Lower leg skin (tissue), 4 donors: ENCODE data around the gene PTPRN2. TPM values are rescaled to one million over a fixed set of nuclear protein-coding genes. Genes with fewer than 3 reads are reported as not detected.

ENCODE experiments used
- DNase-seq, 2 donors: peaks; one replicate each; pipeline ENCODE4 v3.0.0-alpha.2; 2019; ENCODE audit warnings: low spot score in 2 of 2
- H3K4me3 ChIP-seq: fragments of 200-600 bp; sonication (generic); 2 replicates; pipeline ENCODE4 v1.5.1; 2017; ENCODE audit warnings: mild to moderate bottlenecking, low read depth; ENCODE audit not compliant: poor library complexity, severe bottlenecking
- POLR2A ChIP-seq, 2 donors: fragments of 450-650 bp; IDR thresholded peaks; one replicate each; pipeline ENCODE4 v1.6.1; 2016 to 2017; ENCODE audit warnings: antibody characterized with exemption in 2 of 2, mild to moderate bottlenecking in 1 of 2, moderate library complexity in 1 of 2
- WGBS, 2 donors: methylation state at CpG; one replicate each; pipeline ENCODE4 v1.1.5; 2018; 5-methylcytosine and 5-hydroxymethylcytosine counted together
- intact Hi-C: fragments of 100-400 bp; cut with DNase I; formaldehyde crosslinking; loops from one replicate; pipeline ENCODE4 v1.15.0; 2023; ENCODE audit warnings: low total_unique reads
- total RNA-seq, 4 donors: library from RNA; depleted of rRNA; stranded (reverse); fragments of >200 nt; gene quantifications; one replicate each; pipeline ENCODE4 v1.1.0, GENCODE V29; 2016
- TF ChIP-seq, protein P1 (sequence below), 3 donors: fragments of 450-650 bp; IDR thresholded peaks; one replicate each; pipeline ENCODE4 v1.5.1; 2016; ENCODE audit warnings: antibody characterized with exemption in 3 of 3, mild to moderate bottlenecking in 3 of 3, moderate library complexity in 2 of 3

The PTPRN2 gene
- total RNA-seq, 4 donors from 2014 or later, result 0.11 to 1.6 (median 0.92) TPM

DNA sequence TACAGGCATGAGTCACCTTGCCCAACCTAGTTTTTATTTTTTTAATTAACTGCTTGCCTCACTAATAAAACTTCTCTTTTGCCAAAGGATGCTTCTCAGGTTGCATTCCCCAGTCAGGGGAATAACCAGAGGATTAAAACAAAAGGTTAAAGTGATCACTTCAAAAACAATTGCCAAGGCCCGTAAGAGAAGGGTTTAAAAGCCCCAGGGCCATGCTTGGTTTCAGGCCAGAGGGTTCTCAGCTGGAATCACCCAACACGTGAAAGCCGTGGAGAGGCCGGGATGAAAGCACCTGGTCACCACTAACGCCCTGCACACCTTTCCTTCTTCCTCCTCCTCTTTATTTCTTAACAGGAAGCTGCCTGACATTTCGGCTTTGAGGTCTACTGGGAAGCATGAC, 587.5 kb downstream of the PTPRN2 start:
- no peak for DNase-seq
- no peak for TF ChIP-seq POLR2A (IDR thresholded peaks at IDR 0.05)
- TF ChIP-seq, protein P1, sequence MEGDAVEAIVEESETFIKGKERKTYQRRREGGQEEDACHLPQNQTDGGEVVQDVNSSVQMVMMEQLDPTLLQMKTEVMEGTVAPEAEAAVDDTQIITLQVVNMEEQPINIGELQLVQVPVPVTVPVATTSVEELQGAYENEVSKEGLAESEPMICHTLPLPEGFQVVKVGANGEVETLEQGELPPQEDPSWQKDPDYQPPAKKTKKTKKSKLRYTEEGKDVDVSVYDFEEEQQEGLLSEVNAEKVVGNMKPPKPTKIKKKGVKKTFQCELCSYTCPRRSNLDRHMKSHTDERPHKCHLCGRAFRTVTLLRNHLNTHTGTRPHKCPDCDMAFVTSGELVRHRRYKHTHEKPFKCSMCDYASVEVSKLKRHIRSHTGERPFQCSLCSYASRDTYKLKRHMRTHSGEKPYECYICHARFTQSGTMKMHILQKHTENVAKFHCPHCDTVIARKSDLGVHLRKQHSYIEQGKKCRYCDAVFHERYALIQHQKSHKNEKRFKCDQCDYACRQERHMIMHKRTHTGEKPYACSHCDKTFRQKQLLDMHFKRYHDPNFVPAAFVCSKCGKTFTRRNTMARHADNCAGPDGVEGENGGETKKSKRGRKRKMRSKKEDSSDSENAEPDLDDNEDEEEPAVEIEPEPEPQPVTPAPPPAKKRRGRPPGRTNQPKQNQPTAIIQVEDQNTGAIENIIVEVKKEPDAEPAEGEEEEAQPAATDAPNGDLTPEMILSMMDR (IDR thresholded peaks at IDR 0.05), result no peak
- WGBS, 2 donors, result 27 to 45% methylated on average over 6 of the region's 6 CpGs
- H3K4me3 ChIP-seq, result no peak overlapping the region
- intact Hi-C loops, result no loop called here

GRCh38 chr7:157998884-157999552, 588.6 kb downstream of the PTPRN2 start:
- no peak overlapping the region for H3K4me3 ChIP-seq
- TF ChIP-seq, protein P1 (IDR thresholded peaks at IDR 0.05), result no peak
- no peak for TF ChIP-seq POLR2A (IDR thresholded peaks at IDR 0.05)
- 71 to 81% methylated on average over 24 of the region's 24 CpGs for WGBS, 2 donors
- intact Hi-C loops, result no loop called here
- DNase-seq, result no peak

- intact Hi-C loops, result no loop called here
- DNase-seq, result no peak
- WGBS, 2 donors, result 73 to 75% methylated on average over 4 to 5 of the region's 5 CpGs
- TF ChIP-seq POLR2A (IDR thresholded peaks at IDR 0.05), result no peak
- TF ChIP-seq, protein P1 (IDR thresholded peaks at IDR 0.05), result no peak
- no peak overlapping the region for H3K4me3 ChIP-seq
Observed at GRCh38 chr7:157997471-157997870, 590.2 kb downstream of the PTPRN2 start.

GRCh38 chr7:157997080-157997440, 590.6 kb downstream of the PTPRN2 start:
- intact Hi-C loops, result no loop called here
- no peak for TF ChIP-seq POLR2A (IDR thresholded peaks at IDR 0.05)
- TF ChIP-seq, protein P1 (IDR thresholded peaks at IDR 0.05), result no peak
- no peak for DNase-seq
- H3K4me3 ChIP-seq, result no peak overlapping the region
- WGBS, 2 donors, result 90 to 100% methylated on average over 1 to 8 of the region's 8 CpGs

DNA sequence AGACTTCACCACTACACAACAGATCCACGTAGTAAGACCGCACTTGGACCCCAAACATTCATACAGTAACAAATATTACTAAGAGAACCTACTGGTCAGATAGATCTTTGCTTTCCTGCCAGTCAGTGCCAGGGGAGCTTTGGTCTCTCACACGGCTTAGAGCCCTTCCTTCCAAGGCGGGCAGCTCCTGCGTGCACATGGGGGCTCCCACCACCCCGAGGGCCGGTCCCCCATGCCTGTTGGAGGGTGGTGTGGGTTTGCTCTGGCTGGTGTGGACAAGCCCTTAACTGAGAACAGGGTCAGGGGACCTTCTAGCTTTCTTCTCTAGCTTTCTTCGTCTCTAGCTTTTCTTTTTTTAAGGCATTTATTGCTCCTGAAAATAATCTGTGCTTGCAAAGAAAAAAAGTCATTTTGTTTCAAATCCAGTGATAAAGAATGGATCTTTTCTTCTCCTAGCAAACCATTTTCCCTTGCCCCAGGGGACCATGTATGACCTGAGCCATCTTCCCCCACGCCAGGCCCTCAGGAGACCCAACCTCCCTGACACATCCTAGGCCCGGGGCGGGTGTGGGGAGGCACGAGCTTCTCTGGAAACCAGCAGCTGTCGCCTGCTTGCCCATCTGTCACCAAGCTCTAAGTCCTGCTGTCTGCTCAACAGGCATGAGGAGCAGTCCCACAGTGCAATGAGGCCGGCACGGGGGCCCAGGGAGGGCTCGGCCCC, 591.1 kb downstream of the PTPRN2 start:
- WGBS, 2 donors, result 77 to 80% methylated on average over 16 of the region's 16 CpGs
- intact Hi-C loops, result no loop called here
- no peak overlapping the region for H3K4me3 ChIP-seq
- TF ChIP-seq, protein P1 (IDR thresholded peaks at IDR 0.05), result no peak
- no peak for TF ChIP-seq POLR2A (IDR thresholded peaks at IDR 0.05)
- no peak for DNase-seq
